Neural progenitor cell (in vitro differentiated cells): ENCODE results near the gene SAMD4B.

Experiments
- CTCF ChIP-seq: fragments of 200-600 bp; sonication (generic); IDR thresholded peaks from 2 replicates; pipeline ENCODE4 v1.5.1; 2017; ENCODE audit warnings: antibody characterized with exemption, mild to moderate bottlenecking
- EZH2 ChIP-seq: fragments of 200-600 bp; sonication (generic); IDR thresholded peaks from 2 replicates; pipeline ENCODE4 v1.6.1; 2017; ENCODE audit warnings: antibody characterized with exemption, mild to moderate bottlenecking, moderate library complexity
- EZH2phosphoT487 ChIP-seq: fragments of 200-600 bp; sonication (generic); IDR thresholded peaks from 2 replicates; pipeline ENCODE4 v1.6.1; 2017; ENCODE audit warnings: antibody characterized with exemption

- no peak for TF ChIP-seq EZH2phosphoT487
- no peak for TF ChIP-seq CTCF
- no peak for TF ChIP-seq EZH2
These were observed 43.6 kb downstream of the SAMD4B start for GRCh38 chr19:39385629-39386411.
